CD4-positive, alpha-beta T cell (primary cell): ENCODE data around the gene DPEP2. TPM values are rescaled to one million over a fixed set of nuclear protein-coding genes. Genes with fewer than 3 reads are reported as not detected.
"Not testable (repeated sequence)": the region's sequence is repeated elsewhere in the genome, so short reads cannot be mapped to it uniquely, and the experiment has no call there.

Source experiments
- ATAC-seq: fragments of 200-7000 bp; cut with Tn5 transposase; one replicate; pipeline ENCODE4 v1.10.0; 2022; ENCODE audit warnings: mild to moderate bottlenecking; ENCODE audit not compliant: poor library complexity
- CTCF ChIA-PET: fragments of 350-600 bp; sonication (Branson Sonifier 250); formaldehyde crosslinking; loops from one replicate; lab custom pipeline; 2021; ENCODE audit warnings: antibody characterized with exemption, inconsistent platforms; lab: Charles Lee
- POLR2A ChIA-PET: fragments of 350-600 bp; sonication (Branson Sonifier 250); formaldehyde crosslinking; loops from one replicate; lab custom pipeline; 2021; ENCODE audit warnings: antibody characterized with exemption, inconsistent platforms; lab: Charles Lee
- DNase-seq, 14 experiments: peaks; one replicate each; pipeline ENCODE4 v3.0.0-alpha.2; 2013 to 2020; ENCODE audit warnings: mixed read lengths in 2 of 14
- H3K27ac ChIP-seq, 2 donors: one replicate each; pipeline versions ENCODE4 v1.5.1 to v1.7.0; 2013; ENCODE audit warnings: low read length in 2 of 2, low read depth in 1 of 2, mild to moderate bottlenecking in 1 of 2
- H3K27me3 ChIP-seq, 2 experiments: 1 replicate in 1 of 2; 2 replicates in 1 of 2; pipeline versions ENCODE4 v1.6.1 to v1.7.0; 2013; ENCODE audit warnings: low read length in 2 of 2, control low read depth in 1 of 2, mild to moderate bottlenecking in 1 of 2, moderate library complexity in 1 of 2; ENCODE audit not compliant: insufficient read depth in 2 of 2, control insufficient read depth in 1 of 2
- H3K36me3 ChIP-seq: one replicate; pipeline ENCODE4 v1.6.1; 2013; ENCODE audit warnings: low read length, control low read depth; ENCODE audit not compliant: insufficient read depth
- H3K4me1 ChIP-seq: one replicate; pipeline ENCODE4 v1.6.1; 2013; ENCODE audit warnings: low read length, control low read depth; ENCODE audit not compliant: insufficient read depth
- H3K4me3 ChIP-seq: one replicate; pipeline ENCODE4 v1.5.1; 2013; ENCODE audit warnings: mild to moderate bottlenecking, low read length, moderate library complexity
- H3K9me3 ChIP-seq, 2 experiments: 1 replicate in 1 of 2; 2 replicates in 1 of 2; pipeline versions ENCODE4 v1.6.1 to v1.7.0; 2013; ENCODE audit warnings: low read length in 2 of 2, mild to moderate bottlenecking in 2 of 2, control low read depth in 1 of 2, moderate library complexity in 1 of 2; ENCODE audit not compliant: control insufficient read depth in 1 of 2, insufficient read depth in 1 of 2
- H3K27ac Mint-ChIP-seq: one replicate; pipeline ENCODE4 v1.8.0; 2020; ENCODE audit warnings: mixed read lengths
- H3K27me3 Mint-ChIP-seq: one replicate; pipeline ENCODE4 v1.8.0; 2021; ENCODE audit warnings: mixed read lengths
- H3K36me3 Mint-ChIP-seq: one replicate; pipeline ENCODE4 v1.8.0; 2021; ENCODE audit warnings: low read depth, mixed read lengths
- H3K4me1 Mint-ChIP-seq: one replicate; pipeline ENCODE4 v1.8.0; 2021; ENCODE audit warnings: low read depth, mixed read lengths
- H3K4me3 Mint-ChIP-seq: one replicate; pipeline ENCODE4 v1.8.0; 2020; ENCODE audit warnings: mild to moderate bottlenecking, mixed read lengths
- H3K9me3 Mint-ChIP-seq: one replicate; pipeline ENCODE4 v1.8.0; 2020; ENCODE audit warnings: mixed read lengths
- CTCF ChIP-seq: fragments of 200-600 bp; IDR thresholded peaks from one replicate; pipeline ENCODE4 v1.8.0; 2022; ENCODE audit warnings: antibody characterized with exemption, mild to moderate bottlenecking
- intact Hi-C, 2 experiments: fragments of 100-400 bp; cut with DNase I in 1 of 2; cut with micrococcal nuclease in 1 of 2; formaldehyde crosslinking; loops; one replicate each; pipeline versions ENCODE4 v1.15.1 to v1.9.0; 2023 to 2025; cut with DNase I, micrococcal nuclease
- total RNA-seq, 174 experiments: library from RNA in 2 of 174; stranded (reverse) in 2 of 174; gene quantifications; one replicate each; pipeline ENCODE4 v1.2.3 and lab custom pipeline; 2021 to 2026

The DPEP2 gene
- total RNA-seq, 2 experiments from 2014 or later, result 42.2 to 43.5 TPM

DNA sequence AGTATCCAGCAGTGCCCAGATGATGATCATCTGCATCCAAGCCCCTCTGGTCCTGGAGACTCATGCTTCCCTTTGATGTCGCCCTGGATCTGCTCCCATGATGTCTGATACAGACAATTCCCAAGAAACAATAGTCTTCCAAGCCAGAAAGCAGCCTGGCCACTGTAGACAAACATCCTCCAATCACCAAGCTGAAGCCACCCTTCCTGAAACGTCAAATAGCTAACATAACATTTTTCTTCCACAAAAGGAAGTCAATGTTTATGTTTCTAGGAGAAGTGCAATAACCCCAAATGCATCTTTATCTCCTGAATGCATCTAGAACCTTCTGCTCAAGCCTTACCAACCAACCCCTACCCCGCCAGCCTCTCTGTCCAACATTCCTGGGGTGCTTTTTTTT is 1.2 kb upstream of the DPEP2 start:
- Mint-ChIP-seq H3K27me3 (no peaks in the 10 kb centered on the region), H3K4me1 (peaks cover 55% of the 10 kb centered on the region), H3K4me3 (peak overlapping the region; percentile 86), H3K27ac (peak overlapping the region; percentile 93), H3K36me3 (peaks cover 24% of the 10 kb centered on the region), H3K9me3 (no peaks in the 10 kb centered on the region)
- no peaks in the 10 kb centered on the region for H3K27me3 ChIP-seq
- DNase-seq (peak in 2 of 14 experiments; percentile 33 to 64), ATAC-seq (peak; percentile 33)
- ChIA-PET CTCF (interaction anchor here (1.0 to 6.5 kb wide), 2 partner anchors 40 to 184 kb away, joined by 3 to 33 read pairs; no protein-coding TSS in a partner anchor), POLR2A (interaction anchor here (0.6 to 4.6 kb wide), 17 partner anchors 7 to 417 kb away, joined by 3 to 73 read pairs (median 6); partner anchors contain the start of genes DDX28, DUS2, NFATC3 and PSMB10)
- H3K36me3 ChIP-seq, result no peaks in the 10 kb centered on the region
- peak overlapping the region; percentile 48 to 83 for H3K27ac ChIP-seq
- H3K4me1 ChIP-seq, result peaks cover 70% of the 10 kb centered on the region
- intact Hi-C loops, result no loop called here
- no peak for TF ChIP-seq CTCF
- peak overlapping the region; percentile 61 for H3K4me3 ChIP-seq
- peaks cover 0 to 14% of the 10 kb centered on the region in 2 experiments for H3K9me3 ChIP-seq

- Histone ChIP-seq H3K4me3 (peak overlapping the region; percentile 61), H3K27ac (peak overlapping the region; percentile 48 to 83), H3K9me3 (peaks cover 0 to 14% of the 10 kb centered on the region in 2 experiments), H3K27me3 (no peaks in the 10 kb centered on the region), H3K4me1 (peaks cover 70% of the 10 kb centered on the region), H3K36me3 (peaks cover 4% of the 10 kb centered on the region)
- Mint-ChIP-seq H3K27ac (peak overlapping the region; percentile 93), H3K9me3 (no peaks in the 10 kb centered on the region), H3K4me1 (peaks cover 55% of the 10 kb centered on the region), H3K36me3 (peaks cover 28% of the 10 kb centered on the region), H3K27me3 (no peaks in the 10 kb centered on the region), H3K4me3 (peak overlapping the region; percentile 86)
- peak; percentile 11 for ATAC-seq
- ChIA-PET POLR2A (interaction anchor here (0.6 to 4.6 kb wide), 18 partner anchors 8 to 418 kb away, joined by 3 to 73 read pairs (median 6); partner anchors contain the start of genes DDX28, DUS2, NFATC3 and PSMB10), CTCF (interaction anchor here (1.0 to 6.5 kb wide), 2 partner anchors 41 to 183 kb away, joined by 3 to 33 read pairs; no protein-coding TSS in a partner anchor)
- intact Hi-C loops, result no loop called here
- TF ChIP-seq CTCF, result no peak
- DNase-seq, result peak in 3 of 14 experiments; percentile 6 to 34 (median 22)
Observed at GRCh38 chr16:67999985-68000384, 701 bp upstream of the DPEP2 start.

- Histone ChIP-seq H3K4me1 (peaks cover 79% of the 10 kb centered on the region), H3K9me3 (peaks cover 0 to 14% of the 10 kb centered on the region in 2 experiments), H3K27ac (peak overlapping the region; percentile 48 to 83), H3K4me3 (peak overlapping the region; percentile 61)
- H3K27me3 Mint-ChIP-seq, DNase-seq, H3K9me3 Mint-ChIP-seq, H3K27me3 ChIP-seq, H3K36me3 ChIP-seq, intact Hi-C loops, ATAC-seq: not testable (repeated sequence)
- Mint-ChIP-seq H3K4me1 (peaks cover 63% of the 10 kb centered on the region), H3K27ac (peak overlapping the region; percentile 93), H3K4me3 (peak overlapping the region; percentile 86), H3K36me3 (peaks cover 28% of the 10 kb centered on the region)
- CTCF ChIA-PET, result interaction anchor here (0.8 to 6.5 kb wide), 5 partner anchors 14 to 517 kb away, joined by 3 to 33 read pairs (median 3); partner anchors contain the start of gene ATP6V0D1
- POLR2A ChIA-PET, result interaction anchor here (0.6 to 4.6 kb wide), 19 partner anchors 7 to 247 kb away, joined by 3 to 73 read pairs (median 5); partner anchors contain the start of genes DDX28, DPEP2NB, DUS2 and NFATC3
Observed at GRCh38 chr16:67998231-67998778, 979 bp downstream of the DPEP2 start.
